Epithelial cell of proximal tubule (primary cell): Measurements from ENCODE around the gene KSR2. TPM values are rescaled to one million over a fixed set of nuclear protein-coding genes. Genes with fewer than 3 reads are reported as not detected.
"Not testable (repeated sequence)": the region's sequence is repeated elsewhere in the genome, so short reads cannot be mapped to it uniquely, and the experiment has no call there.

ENCODE experiments used
- DNase-seq: peaks from one replicate; pipeline ENCODE4 v3.0.0-alpha.2; 2011; ENCODE audit warnings: low read depth
- H3K4me3 ChIP-seq: 2 replicates; pipeline ENCODE4 v1.5.1; 2011; ENCODE audit warnings: low read depth, mild to moderate bottlenecking, low read length
- CTCF ChIP-seq: conservative IDR thresholded peaks from 2 replicates; pipeline ENCODE4 v1.5.1; 2012; ENCODE audit warnings: low read depth, mild to moderate bottlenecking, low read length
- total RNA-seq: library from RNA; depleted of rRNA; stranded (reverse); fragments of >200 nt; gene quantifications from 2 replicates; pipeline ENCODE4 v1.2.3, GENCODE V29; 2015

KSR2 gene
- total RNA-seq, 1 donor from 2014 or later, result 0.29 TPM

- no peak overlapping the region for H3K4me3 ChIP-seq
- DNase-seq, result no peak
- TF ChIP-seq CTCF, result no peak
These were observed 225.0 kb downstream of the KSR2 start for GRCh38 chr12:117743761-117744160.

GRCh38 chr12:117742721-117743120 is 226.1 kb downstream of the KSR2 start:
- DNase-seq, result no peak
- TF ChIP-seq CTCF, result no peak

GRCh38 chr12:117738233-117738632 is 230.6 kb downstream of the KSR2 start:
- DNase-seq, result no peak
- TF ChIP-seq CTCF, result no peak
- H3K4me3 ChIP-seq, result no peak overlapping the region

More at GRCh38 chr12:117742721-117743120, 226.1 kb downstream of the KSR2 start:
- H3K4me3 ChIP-seq, result no peak overlapping the region

- no peak overlapping the region for H3K4me3 ChIP-seq
- DNase-seq, result no peak
- no peak for TF ChIP-seq CTCF
These were observed 235.3 kb downstream of the KSR2 start for GRCh38 chr12:117733549-117733805.

GRCh38 chr12:117732761-117733548 is 235.8 kb downstream of the KSR2 start:
- TF ChIP-seq CTCF, result no peak
- H3K4me3 ChIP-seq, result no peak overlapping the region
- no peak for DNase-seq

GRCh38 chr12:117731131-117731530 is 237.7 kb downstream of the KSR2 start:
- DNase-seq, H3K4me3 ChIP-seq: not testable (repeated sequence)

GRCh38 chr12:117727301-117727700 is 241.5 kb downstream of the KSR2 start:
- H3K4me3 ChIP-seq, result no peak overlapping the region
- DNase-seq, result no peak
- no peak for TF ChIP-seq CTCF
